NCI-H748 (cell line): Measurements from ENCODE around the gene OGA.
A peak's percentile ranks its signal among the peaks of the same experiment; 100 is the strongest.
"Not testable (repeated sequence)": the region's sequence is repeated elsewhere in the genome, so short reads cannot be mapped to it uniquely, and the experiment has no call there.

Experiments
- DNase-seq: peaks from one replicate; lab custom pipeline; 2025; ENCODE audit not compliant: unreplicated experiment; lab: John Stamatoyannopoulos, UW

OGA gene

DNA sequence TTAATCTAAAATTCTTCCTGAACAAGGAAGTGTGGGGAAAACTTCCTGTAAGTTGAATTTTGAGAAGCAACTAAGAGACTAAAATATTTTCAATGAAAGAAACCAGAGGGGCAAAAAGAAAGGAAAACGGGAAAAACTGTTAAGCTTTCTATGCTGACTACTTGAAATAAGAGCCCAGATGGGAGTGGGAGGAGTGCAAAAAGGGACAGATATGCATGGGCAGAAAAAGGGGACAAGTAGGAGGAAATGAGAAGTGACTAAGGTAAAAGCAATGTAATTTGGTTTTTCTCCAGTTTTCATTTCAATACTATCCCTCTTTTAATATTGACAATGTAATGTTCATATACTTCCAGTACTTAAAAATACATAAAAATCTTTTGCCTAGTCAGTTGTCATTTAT lies 11.1 kb downstream of the OGA start:
- DNase-seq, result no peak

DNA sequence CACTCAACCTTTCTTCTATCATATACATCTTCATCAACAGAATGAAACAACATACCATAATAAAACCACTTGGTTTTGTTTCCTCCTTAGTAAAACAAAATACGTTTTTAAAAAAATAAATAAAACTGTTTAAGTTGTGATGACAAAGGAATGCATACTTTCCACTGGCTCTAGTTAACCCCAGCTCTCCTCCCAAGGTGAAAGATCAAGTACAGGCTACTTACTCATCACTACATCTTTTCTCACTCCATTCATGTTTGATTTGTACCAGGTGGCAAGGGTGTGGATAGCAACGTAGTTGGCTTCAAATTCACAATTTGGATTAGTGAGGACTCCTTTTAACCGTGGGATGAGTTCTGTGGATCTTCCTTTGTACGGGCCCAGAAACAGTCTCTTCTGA lies 14.7 kb downstream of the OGA start:
- no peak for DNase-seq

DNA sequence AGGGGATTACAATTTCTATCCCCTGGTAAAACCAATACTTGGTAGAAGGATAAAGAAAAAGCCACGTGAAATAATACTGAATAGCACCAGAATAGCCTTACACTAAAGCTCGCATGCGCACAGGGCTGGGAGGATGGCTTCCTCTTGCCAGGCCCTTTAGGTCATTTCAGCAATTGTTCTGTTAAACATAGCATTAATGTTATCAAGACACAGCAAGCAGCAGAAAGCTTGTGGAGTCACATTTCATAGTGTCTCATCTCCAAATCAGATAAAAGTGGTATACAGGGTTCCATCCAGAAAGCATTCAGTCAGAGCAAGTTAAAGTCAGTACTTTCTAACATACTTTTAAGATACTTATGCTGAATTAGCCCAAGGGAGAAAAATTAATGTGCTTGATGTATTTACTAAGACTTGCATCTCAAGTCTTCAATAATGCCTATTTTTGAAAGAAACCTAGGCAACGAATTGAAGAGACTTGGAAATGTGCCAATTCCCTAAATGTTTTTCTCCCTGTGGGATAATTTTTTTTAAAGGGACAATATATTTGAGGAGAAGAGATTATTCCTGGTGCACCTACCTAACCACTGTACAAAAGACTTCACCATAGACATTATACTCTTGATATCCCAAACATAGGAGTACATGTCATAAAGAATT lies 20.7 kb downstream of the OGA start:
- no peak for DNase-seq

DNA sequence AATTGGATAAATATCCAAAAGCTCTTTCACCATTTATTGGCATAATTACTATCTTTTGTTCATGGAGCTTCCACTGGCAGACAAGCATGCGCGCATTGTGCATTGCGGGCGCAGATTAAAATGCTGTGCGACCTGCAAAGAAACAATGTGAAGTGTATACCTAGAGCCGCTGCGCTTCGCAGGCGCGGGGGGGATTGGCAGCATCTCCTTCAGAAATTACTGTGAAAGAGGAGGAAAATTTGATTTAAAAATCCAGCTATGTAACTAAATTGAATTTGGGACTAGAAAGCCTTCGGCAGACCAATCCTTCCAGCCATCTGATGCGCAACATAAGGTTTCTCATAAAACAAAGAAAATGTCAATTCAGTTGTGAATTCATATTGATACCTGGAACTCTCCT lies 24.7 kb downstream of the OGA start:
- DNase-seq, result no peak

DNA sequence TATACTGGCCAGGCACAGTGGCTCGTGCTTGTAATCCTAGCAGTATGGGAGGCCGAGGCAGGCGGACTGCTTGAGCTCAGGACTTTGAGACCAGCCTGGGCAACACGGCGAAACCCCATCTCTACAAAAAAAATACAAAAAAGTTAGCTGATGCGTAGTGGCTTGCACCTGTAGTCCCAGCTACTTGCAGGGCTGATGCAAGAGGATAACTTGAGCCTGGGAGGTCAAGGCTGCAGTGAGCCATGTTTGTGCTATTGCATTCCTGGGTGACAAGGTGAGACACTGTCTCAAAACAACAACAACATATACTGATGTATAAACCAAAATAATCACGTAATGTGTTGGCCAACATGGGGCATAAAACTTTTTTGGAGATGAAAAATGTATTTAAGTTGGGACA lies 28.6 kb downstream of the OGA start:
- DNase-seq, result no peak

DNA sequence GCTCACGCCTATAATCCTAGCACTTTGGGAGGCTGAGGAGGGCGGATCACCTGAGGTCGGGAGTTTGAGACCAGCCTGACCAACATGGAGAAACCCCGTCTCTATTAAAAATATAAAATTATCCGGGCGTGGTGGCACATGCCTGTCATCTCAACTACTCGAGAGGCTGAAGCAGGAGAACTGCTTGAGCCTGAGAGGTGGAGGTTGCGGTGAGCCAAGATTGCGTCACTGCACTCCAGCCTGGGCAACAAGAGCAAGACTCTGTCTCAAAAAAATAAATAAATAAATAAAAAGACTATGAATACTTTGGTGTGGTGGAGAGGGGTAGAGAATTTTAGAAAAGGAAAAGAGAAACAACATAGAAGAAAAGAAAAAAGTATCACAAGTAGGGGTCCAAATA lies 29.0 kb downstream of the OGA start:
- DNase-seq, result not testable (repeated sequence)

DNA sequence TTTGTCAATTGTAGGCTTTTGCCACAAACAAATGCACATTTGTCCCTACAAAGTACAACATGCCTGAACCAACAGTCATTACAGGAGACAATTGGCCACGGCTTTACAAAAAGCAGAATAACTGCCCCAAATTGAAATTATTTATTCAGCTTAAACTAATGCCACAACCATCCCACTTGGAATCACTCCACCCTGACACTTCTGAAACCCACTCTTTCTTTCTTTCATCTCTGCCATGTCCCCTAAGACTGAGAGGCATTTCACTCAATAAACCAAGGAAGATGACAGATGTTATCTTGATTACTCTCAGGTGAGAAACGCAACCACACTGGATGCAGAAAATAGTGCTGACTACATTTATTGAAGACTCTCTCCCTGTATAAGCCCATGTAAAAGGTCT lies 32.4 kb downstream of the OGA start:
- no peak for DNase-seq

DNA sequence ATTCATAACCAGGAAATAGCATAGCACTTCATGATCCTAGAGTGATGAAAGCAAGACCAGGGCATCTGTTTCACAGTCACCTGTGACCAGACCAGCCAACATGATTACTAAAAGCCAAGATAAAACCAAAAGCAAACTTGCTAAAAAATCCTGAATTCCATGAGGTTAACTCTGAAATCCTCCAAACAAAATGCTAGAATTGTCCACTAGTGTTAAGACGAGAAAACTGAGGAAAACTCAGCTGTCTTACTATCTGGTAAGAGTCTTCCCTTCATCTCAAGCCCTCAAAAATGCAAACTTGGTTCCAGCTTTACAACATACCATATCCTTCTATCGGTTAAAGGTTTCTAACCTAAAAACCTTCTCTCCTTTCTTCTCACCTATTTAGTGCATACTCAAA lies 33.7 kb downstream of the OGA start:
- no peak for DNase-seq

DNA sequence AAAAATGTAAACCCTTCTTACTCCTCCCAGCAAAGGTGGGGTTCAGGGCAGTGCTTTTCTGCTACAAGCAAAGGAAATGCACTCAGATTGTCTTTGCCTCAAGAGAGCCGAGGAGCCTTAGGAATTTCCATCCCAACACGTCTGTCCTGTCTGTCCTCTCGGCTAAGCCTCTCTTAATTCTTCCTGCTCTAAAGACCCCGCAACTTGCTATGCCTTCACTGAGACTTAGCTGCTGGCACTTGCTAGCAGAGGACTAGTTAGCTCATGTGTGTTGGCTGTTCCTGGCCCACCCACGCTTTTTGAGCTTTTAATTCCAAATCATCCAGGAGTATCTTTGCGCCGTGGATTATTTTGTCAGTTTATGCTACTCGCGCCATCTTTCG lies 34.5 kb downstream of the OGA start:
- DNase-seq, result no peak

DNA sequence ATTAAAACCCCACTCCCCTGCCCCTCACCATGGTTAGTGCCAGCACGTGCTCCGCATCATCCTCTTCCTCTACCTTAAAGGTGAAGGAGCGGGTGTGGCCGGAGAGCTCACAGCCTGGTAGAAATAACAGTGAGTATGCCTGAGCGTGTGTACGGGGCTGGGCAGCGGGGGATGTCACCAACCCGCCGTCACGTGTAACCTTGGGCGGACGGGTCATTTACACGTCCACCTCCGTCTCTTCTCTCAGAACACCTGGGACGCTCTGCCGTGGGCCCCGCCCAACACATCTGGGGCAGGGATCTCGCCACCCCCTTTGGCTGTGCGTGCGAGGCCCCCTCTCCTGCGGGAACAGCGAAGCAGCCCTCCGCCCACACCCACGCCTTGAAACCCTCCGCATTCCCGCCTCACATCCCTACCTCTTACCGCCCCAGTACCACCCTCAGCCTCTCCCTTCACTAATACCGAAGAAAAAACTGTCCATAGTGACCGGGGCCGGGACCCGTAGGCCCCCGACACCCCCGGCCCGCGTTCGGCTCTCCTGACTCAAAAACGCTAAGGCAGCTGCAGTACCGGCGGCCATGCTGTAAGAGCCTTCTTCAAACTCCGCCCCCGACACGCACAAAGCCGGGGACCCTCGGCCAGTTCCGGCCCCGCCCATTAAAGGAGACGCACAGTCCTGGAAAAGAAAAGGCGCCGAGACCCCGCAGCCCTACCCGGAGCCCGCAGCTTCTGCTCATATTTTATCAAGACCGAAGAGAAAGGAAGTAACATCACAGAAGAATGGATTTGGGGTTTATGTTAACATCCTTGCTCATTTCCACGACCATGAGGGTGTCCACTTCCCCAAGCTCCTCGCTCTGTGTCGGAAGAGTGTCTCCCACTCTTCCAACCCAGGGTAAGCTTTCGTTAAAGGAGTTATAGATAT lies 35.2 kb downstream of the OGA start, which contains the start of gene NPM3:
Gene NPM3, minus strand, starts transcription at position 636 of the 925 bp plus-strand sequence. Its CDS starts 56 bp downstream, at position 580.
- DNase-seq, result peak; percentile 78

DNA sequence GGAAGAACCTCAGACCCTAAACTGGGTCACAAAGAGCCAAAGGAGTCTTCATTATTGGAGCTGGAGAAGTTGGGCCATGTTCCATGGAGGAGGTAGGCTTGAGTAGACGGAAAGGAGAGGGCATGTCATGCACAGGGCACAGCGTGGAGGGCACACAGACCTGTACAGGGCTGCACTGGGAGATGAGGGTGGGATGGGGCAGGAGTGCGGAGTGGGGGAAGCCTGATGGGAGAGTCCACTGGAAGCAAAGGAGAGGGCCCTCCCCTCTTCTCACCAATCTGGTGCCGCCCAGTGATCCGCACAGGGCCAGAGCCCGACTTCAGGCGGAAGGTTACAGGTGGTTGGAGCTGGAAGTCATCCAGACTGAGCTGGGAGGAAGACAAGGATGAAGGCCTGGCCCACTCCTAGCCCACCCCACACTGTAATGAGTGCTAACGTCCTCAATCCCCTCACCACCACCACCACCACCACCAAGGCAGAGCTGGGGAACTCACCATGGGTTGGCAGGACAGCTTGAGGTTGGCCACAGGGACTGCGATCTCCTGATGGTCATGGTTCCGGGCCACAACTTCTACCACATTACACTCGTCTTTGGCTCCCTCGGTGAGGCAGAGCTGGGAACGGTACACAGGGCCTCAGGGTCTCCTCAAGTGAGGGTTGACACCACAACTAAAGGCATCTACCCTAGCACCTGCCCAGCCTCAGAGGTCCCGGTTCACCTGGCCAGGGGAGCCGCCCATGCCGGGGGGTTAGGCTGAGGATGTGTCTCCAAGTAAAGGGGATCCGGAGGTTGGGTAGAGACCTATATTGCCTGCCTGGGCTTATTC lies 36.0 kb downstream of the OGA start:
- DNase-seq, result no peak

DNA sequence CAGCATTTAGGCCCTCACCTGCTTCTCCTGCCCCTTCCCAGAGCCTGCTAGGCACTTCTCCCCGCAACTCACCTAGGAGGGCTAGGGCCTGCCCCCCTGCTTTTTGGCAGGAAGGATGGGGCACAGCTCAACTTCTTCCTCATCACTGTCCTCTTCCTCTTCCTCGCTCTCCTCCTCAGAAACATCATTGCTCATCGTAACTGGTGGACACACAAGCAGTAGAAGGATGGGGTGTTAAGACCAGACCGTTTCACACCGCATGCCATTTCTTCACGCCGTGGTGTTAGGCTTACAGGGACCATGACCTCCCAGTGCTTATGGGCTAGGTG lies 36.6 kb downstream of the OGA start:
- DNase-seq, result no peak

DNA sequence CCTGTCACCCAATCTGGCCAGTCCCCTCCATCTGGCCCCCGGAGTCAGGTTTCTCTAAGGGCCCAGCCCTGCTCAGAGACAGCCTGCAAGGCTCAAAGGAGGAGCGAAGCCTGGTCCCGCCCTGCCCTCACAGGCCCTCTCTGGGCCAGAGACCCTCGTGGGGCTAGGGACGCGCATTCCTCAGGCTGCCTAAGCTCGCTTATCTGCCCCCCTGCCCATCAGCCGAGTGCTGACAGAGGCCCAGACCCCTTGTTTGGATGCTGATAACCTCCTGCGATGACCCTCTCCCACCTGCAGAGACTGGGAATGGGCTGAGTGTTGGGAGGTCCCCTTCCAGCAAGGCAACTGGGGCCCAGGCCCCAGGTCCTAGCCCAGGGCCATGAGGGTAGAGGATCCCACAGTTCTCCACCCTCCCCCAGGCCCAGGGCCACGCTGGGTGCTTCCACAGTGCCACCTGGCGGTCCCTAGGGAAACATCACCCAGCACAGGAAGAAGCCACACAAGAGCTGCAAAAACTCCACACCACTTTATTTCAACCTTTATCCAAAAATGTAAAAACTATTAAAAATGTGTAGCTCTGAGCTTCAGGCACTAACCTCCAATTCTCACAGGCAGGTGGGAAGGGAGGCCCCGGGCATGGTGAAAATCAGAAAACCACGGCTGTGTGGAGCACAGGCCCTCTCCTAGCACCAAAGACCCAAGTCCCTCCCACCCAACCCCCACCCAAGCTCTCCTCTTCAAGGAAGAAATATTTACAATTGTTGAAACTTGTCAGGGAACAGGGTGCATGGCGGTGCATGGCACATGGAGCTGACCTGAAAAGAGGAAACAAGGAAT lies 37.2 kb downstream of the OGA start:
- DNase-seq, result peak; percentile 42

DNA sequence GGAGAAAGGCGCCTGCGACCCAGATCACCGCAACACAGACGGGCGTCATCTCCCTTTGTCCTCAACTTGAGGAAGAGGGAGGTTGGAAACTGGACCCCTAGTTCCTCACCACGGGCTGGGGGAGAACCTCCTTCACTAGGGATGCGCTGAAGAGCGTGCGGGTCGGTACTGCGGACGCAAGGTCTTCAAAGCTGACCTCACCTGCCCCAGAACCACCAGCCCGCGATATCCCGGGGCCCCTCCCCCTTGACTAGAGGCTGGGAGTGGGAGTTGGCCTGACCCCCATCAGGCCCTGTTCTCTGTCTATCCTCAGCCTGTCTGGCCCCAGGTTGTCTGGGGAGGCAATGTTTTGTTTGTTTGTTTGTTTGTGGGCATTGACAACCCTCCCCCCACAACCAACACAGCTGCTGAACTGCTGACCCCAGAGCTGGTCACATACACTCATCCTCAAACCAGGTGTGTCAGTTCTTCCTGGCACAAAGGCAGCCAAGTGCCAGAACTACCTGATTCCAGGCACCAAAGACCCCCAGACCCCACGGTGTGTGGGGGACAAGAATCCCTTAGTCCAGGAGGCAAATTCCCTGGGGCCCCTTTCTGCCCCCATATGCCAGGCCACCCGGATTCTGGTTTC lies 37.9 kb downstream of the OGA start:
- no peak for DNase-seq

DNA sequence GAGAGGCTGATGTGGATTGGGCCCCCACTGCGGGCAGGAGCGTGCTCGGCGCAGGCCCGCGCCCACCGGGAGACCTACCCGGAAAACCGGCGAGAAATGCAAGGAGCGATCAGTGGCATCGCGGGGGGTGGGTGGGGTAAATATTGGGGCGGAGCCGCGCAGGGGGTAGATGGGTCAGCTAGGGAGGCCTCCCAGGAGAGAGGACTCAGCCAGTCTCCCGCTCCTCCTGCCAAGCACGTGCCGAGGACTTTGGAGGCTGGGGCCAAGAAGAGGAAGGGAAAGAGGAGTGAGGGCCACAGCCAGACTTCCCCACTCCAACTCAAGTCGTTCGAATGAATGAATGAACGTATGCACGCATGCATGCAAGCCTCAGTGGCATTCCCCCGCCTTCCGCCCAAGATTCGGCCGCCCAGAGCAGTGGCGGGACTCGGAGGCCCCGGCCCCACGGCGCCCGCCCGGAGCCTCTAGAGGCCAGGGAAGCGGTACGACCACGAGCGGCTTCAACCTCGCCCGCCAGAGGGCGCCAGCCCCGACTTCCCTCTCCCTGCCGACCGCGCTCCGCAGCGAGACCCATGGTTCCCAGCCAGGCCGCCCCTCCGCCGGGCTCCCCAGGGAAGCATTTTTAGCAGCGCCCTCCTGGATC lies 38.6 kb downstream of the OGA start:
- DNase-seq, result peak; percentile 74

DNA sequence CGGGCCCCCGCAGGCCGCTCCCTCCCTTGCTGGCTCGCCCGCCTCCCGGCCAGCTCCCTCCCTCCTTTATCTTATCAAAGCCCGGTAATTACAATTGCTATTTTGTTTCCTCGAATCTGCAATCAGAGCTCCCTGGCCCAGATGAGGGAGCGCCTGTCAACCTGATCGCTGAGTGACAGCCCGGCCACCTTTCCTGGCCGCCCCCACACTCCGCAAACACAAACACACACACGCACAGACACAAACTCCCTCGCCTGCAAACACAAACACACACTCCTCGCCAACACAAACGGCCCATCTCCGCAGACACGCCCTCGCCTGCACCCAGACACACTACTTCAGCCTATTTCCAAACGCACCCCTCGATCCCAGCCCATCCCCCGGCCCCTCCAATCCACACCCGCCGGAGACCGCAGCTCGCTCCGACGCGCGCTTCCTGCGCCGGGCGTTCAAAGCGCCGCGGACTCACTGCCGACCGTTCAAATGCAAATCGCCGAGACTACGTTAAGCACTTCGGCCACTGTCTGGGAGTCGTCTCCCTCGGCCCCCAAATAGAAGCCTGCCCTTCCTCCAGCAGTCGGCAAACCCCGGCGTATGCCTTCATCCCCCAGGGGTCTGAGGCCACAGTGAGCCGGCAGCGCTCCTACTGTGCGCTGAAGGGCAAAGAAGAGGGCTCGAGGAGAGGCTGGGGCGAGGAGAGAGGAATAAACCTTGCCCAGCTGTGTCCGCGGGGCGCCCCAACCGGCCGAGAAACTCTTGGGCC lies 39.3 kb downstream of the OGA start:
- peak; percentile 58 for DNase-seq

DNA sequence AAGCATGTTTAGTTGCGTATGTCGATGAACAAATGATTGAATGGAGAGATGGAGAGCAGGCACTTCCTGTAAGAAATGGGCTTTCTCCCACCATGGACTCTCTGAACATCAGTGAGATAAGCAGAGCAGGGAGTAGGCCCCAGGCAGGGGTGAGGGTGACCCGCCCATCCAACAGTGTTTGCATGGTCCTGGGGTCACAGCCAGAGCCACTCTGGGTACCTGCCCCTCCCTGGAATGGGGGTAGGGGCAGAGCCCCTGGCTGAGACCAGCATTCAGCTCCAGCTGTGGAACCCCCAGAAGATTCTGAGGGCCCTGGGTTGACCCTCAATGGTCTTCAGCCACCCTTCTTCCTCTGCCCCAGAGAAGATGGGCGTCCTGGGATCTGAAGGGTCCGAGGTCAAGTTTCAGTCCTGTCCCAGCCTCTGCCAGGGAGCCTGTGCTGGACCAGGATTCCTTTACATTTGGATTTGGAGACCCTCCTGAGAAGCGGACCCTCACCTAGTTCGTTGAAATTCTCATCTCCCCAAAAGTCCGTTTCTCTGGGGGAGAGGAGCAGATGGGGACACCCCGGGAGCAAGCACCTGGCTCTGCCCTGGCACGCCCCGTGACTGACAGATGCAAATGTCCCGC lies 40.0 kb downstream of the OGA start:
- no peak for DNase-seq

DNA sequence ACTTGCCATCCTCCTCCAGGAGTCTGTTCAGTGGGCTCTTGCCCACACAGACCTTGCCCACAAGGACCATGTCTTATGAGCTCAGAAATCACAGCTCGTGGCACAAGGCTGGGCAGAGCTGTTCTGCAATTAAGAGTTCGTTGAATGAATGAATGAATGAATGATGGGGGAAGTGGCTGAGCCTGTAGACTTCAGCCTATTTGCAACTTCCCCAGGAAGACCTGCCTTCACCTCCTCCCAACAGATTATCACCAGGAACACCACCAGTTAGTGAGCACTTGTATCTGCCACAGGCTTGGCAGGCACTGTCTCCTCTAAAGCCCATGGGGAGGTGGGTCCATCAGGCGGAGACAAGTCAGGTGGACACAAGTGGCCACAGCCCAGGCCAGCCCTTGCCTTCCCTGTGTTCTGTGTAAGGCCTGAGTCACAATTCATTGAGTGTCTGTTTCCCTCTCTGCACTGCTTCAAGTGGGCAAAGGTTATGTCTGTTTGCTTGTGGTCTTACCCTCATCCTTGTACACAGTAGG lies 40.6 kb downstream of the OGA start:
- no peak for DNase-seq
